SU-DHL-6 (cell line): Measurements from ENCODE around the gene SUSD2.

Experiments
- CTCF ChIP-seq: fragments of 200-600 bp; sonication (generic); IDR thresholded peaks from one replicate; pipeline ENCODE4 v1.5.1; 2017; ENCODE audit warnings: antibody characterized with exemption, mild to moderate bottlenecking, low read length, moderate library complexity; ENCODE audit not compliant: insufficient read depth, poor library complexity, severe bottlenecking
- EZH2phosphoT487 ChIP-seq: fragments of 200-600 bp; sonication (generic), shearing (Covaris generic); conservative IDR thresholded peaks from 2 replicates; pipeline ENCODE4 v1.6.1; 2018; ENCODE audit warnings: mild to moderate bottlenecking, antibody characterized with exemption, low read length, moderate library complexity, mixed read lengths

GRCh38 chr22:24146791-24147353, 34.4 kb upstream of the SUSD2 start:
- TF ChIP-seq CTCF (no peak), EZH2phosphoT487 (no peak)
